ENCODE data around the gene FFAR1.

FFAR1 gene

GRCh38 chr19:35395382-35396199, 47.9 kb downstream of the FFAR1 start:
- DNase-seq, result no peak

DNA sequence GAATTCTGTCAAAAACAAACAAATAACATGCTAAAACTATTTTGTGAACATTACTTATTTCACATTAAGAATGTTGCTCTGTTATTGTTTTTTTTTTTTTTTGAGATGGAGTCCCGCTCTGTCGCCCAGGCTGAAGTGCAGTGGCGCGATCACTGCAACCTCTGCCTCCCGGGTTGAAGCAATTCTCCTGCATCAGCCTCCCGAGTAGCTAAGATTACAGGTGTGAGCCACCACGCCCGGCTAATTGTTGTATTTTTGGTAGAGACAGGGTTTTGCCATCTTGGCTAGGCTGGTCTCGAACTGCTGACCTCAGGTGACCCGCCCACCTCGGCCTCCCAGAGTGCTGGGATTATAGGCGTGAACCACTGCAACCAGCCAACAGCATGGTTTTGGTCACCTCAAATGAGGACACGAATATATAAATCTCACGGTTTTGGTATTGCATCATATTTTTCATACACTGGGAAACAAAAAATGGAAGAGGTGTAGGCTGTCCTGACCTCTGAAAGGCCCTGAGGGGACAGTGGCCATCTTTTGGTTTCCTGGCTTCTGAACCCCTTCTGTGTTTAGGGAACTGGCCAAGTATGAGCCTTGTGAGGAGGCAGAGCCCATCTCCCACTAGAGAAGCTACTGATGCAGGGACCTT, 48.7 kb downstream of the FFAR1 start:
- no peak for DNase-seq

DNA sequence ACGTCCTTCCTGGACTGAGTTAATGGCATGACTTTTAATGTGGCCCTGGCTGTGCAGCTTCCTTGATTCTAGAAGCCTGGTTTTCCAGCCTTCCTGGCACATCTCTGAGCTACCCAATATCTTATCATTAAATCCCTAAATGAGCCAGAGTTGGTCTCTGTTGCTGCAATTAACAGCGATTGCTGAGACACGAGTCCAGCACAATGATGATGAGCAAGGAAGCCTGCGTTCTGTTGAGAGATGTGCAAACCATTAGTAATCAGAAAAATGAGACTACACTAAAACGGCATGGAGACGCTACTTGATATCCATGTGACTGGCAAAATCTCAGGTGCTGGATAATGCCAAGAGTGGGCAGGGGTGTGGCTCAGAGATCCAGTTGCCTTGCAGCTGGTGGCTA, 49.4 kb downstream of the FFAR1 start:
- DNase-seq, result no peak
